ENCODE data around the gene RPN2. TPM values are rescaled to one million over a fixed set of nuclear protein-coding genes. Genes with fewer than 3 reads are reported as not detected.

RPN2 gene
- total RNA-seq, 6 donors from 2014 or later, result 55.5 to 193 (median 143) TPM

- peaks cover 37 to 100% (median 93%) of the 10 kb centered on the region in 4 donors for H3K36me3 ChIP-seq
- TF ChIP-seq POLR2A (IDR thresholded peaks at IDR 0.05) (no peak), EP300 (IDR thresholded peaks at IDR 0.05) (no peak), POLR2AphosphoS5 (IDR thresholded peaks at IDR 0.05) (no peak), CTCF (IDR thresholded peaks at IDR 0.05) (no peak)
These were observed 59.3 kb downstream of the RPN2 start for GRCh38 chr20:37238426-37238825.

GRCh38 chr20:37238935-37239451 is 59.9 kb downstream of the RPN2 start:
- WGBS, 2 donors, result 58 to 87% methylated on average over 1 of the region's 1 CpG
- peaks cover 37 to 100% (median 91%) of the 10 kb centered on the region in 4 donors for H3K36me3 ChIP-seq
- TF ChIP-seq CTCF (IDR thresholded peaks at IDR 0.05) (no peak), EP300 (IDR thresholded peaks at IDR 0.05) (no peak), POLR2A (IDR thresholded peaks at IDR 0.05) (no peak), POLR2AphosphoS5 (IDR thresholded peaks at IDR 0.05) (no peak)

More at GRCh38 chr20:37238426-37238825, 59.3 kb downstream of the RPN2 start:
- Histone ChIP-seq H3K27me3 (no peaks in the 10 kb centered on the region), H3K9me3 (no peaks in the 10 kb centered on the region), H3K4me1 (peaks cover 0 to 5% (median 0%) of the 10 kb centered on the region in 4 donors), H3K4me3 (no peak overlapping the region), H3K27ac (no peak overlapping the region)
- DNase-seq (no peak), ATAC-seq (ENCODE audit: low FRiP score in 2 of 2) (no peak)
- WGBS, 2 donors, result 90% methylated on average over 6 of the region's 6 CpGs

GRCh38 chr20:37240337-37241067 is 61.4 kb downstream of the RPN2 start:
- Histone ChIP-seq H3K36me3 (peaks cover 34 to 89% (median 77%) of the 10 kb centered on the region in 4 donors), H3K4me3 (no peak overlapping the region), H3K4me1 (peaks cover 0 to 5% (median 0%) of the 10 kb centered on the region in 4 donors), H3K9me3 (no peaks in the 10 kb centered on the region), H3K27ac (no peak overlapping the region), H3K27me3 (no peaks in the 10 kb centered on the region)
- ATAC-seq (ENCODE audit: low FRiP score in 2 of 2), result no peak
- 95 to 100% methylated on average over 3 of the region's 3 CpGs for WGBS, 2 donors
- TF ChIP-seq POLR2A (IDR thresholded peaks at IDR 0.05) (no peak), CTCF (IDR thresholded peaks at IDR 0.05) (no peak), EP300 (IDR thresholded peaks at IDR 0.05) (no peak), POLR2AphosphoS5 (IDR thresholded peaks at IDR 0.05) (no peak)
- no peak for DNase-seq

More at GRCh38 chr20:37238935-37239451, 59.9 kb downstream of the RPN2 start:
- Histone ChIP-seq H3K27ac (no peak overlapping the region), H3K4me1 (peaks cover 0 to 5% (median 0%) of the 10 kb centered on the region in 4 donors), H3K9me3 (no peaks in the 10 kb centered on the region), H3K27me3 (no peaks in the 10 kb centered on the region), H3K4me3 (no peak overlapping the region)
- ATAC-seq (ENCODE audit: low FRiP score in 2 of 2), result no peak
- no peak for DNase-seq

GRCh38 chr20:37242503-37242902 is 63.4 kb downstream of the RPN2 start:
- DNase-seq (no peak), ATAC-seq (ENCODE audit: low FRiP score in 2 of 2) (no peak)
- Histone ChIP-seq H3K27me3 (no peaks in the 10 kb centered on the region), H3K9me3 (no peaks in the 10 kb centered on the region), H3K27ac (no peak overlapping the region), H3K4me1 (peaks cover 0 to 5% (median 0%) of the 10 kb centered on the region in 4 donors), H3K4me3 (no peak overlapping the region), H3K36me3 (peaks cover 25 to 69% (median 57%) of the 10 kb centered on the region in 4 donors)
- WGBS, 2 donors, result 85 to 88% methylated on average over 4 of the region's 4 CpGs
- TF ChIP-seq POLR2A (IDR thresholded peaks at IDR 0.05) (no peak), POLR2AphosphoS5 (IDR thresholded peaks at IDR 0.05) (no peak), EP300 (IDR thresholded peaks at IDR 0.05) (no peak), CTCF (IDR thresholded peaks at IDR 0.05) (no peak)

Data from upper lobe of left lung (tissue), 6 donors.